Stimulated activated CD8-positive, alpha-beta memory T cell treated with anti-CD3 and anti-CD28 coated beads, Interleukin-2, amount 100 ng/mL, for 1 hour (primary cell): ENCODE results near the gene COL4A1.

Experiments used
- DNase-seq, 2 donors: peaks; one replicate each; pipeline ENCODE4 v3.0.0-alpha.2; 2020; ENCODE audit warnings: low read depth in 2 of 2

Gene COL4A1

DNA sequence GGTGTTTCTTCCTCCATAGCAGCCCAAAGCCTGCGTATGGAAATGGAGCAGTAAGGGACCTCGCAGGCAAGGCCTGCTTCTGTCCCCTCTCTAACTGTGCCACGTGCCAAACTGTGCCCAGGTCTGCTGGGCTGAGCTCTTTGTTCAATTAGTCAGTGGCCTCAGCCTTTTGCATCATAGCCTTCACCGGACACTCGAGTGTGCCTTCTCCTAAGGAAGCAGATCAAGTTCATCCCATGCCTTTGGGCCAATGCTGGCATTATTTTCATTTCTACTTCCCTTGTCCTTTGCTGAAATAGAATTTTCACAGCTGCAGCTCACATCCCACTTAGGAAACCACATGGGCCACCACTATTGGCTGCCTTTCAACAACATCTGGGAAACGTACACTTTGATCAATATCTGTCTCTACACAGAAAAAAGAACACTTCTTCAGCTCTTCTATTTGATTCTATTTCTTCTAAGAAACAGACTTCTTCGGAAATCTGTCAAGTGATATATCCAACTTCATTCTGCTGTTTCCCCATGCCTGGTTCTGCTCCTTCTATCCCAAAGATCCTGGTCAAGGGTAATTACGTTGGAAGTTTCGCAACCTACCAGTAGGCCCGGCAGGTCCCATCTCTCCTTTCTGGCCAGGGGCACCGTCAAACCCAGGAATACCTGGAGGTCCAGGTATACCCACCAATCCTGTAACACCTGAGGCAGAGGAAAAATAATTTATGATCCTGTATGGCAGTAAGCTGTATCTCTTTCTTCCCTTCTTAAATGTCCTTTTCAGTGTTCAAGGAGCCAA, 143.9 kb downstream of the COL4A1 start:
- no peak for DNase-seq

DNA sequence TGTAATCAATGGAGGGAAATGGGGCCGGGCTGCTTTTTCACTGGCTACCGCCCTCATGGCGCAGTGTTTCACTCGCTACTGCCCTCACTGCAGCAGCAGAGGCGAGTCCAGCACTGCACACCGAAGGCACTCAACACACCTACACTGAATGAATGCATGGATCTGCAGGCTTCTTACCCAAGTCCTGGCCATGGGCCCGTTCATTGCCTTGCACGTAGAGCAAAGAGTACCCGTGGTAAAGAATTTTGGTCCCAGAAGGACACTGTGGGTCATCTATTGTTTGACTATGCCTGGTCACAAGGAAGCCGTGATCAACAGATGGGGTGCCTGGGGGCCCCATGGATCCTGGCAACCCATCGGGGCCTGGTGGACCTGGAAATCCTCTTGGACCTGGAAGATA, 144.9 kb downstream of the COL4A1 start:
- DNase-seq, result no peak

DNA sequence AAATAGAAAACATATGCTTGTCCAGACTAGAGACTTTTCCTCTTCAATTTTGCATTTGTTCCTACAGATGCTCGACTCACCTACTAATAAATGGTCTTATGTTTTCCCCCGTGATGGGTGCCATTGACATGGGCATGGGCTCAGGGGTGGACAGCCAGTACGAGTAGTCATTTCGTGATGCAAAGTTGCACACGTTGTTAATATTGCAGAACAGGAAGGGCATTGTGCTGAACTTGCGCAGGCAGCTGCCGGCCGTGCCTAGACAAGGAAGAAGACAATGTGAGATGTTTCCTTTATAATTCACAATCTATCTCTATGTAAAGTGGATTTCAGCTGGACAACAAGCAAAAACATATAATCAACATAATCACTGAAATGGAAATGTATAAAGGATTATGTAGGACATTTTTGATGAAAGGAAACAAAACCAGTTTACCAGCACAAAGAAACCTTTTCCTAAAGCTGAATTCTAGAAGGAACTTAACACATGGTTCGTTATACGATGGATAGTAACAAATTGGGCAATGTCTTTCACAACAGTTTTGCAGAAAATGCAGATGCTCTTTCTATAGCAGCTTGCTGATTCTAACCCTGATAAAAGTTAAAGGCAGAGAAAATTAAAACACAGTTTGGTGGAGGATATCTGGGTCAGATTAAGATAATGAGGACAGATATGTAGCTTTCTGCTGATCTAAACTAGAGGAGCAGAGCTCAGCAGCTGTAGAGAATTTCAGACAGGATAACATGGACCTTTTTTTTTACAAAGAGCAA, 145.7 kb downstream of the COL4A1 start:
- DNase-seq, result no peak

DNA sequence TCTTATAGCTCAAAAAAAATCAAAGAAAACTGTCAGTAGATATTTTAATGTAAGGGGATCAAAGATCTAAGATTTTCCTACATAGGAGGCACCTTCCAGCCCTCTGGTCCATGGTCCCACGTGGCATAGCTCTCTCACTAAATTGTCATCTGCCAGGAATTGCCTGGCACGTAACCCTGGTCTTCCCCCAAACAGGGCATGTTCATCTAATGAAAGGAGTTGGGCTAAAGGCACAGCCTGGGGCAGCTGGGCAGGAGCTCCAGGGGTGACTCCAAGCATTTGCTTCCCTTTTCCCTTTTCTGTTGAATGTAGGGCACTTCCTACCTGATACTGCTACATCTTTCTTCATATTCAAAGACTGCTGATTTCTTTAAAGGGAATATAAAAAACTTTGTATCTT, 148.7 kb downstream of the COL4A1 start:
- no peak for DNase-seq

DNA sequence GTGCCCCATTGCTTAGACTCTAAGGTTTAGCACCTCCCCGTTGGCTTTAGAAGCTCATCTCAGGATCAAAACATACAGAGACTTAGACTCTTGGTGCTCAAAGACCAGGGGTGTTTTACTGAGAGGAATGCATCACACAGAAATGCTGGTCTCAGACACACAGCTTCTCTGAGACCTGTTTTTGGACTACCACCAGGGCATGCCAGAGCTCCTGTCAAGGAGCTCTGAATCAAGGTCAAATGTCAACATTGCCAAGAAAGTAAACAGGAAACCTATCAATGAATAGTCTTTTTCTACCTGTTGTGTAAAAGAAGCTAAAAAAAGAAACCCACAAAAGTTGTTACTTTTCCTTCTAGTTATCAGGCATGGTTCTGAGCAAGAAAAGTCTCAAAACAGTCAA, 149.2 kb downstream of the COL4A1 start:
- DNase-seq, result no peak

DNA sequence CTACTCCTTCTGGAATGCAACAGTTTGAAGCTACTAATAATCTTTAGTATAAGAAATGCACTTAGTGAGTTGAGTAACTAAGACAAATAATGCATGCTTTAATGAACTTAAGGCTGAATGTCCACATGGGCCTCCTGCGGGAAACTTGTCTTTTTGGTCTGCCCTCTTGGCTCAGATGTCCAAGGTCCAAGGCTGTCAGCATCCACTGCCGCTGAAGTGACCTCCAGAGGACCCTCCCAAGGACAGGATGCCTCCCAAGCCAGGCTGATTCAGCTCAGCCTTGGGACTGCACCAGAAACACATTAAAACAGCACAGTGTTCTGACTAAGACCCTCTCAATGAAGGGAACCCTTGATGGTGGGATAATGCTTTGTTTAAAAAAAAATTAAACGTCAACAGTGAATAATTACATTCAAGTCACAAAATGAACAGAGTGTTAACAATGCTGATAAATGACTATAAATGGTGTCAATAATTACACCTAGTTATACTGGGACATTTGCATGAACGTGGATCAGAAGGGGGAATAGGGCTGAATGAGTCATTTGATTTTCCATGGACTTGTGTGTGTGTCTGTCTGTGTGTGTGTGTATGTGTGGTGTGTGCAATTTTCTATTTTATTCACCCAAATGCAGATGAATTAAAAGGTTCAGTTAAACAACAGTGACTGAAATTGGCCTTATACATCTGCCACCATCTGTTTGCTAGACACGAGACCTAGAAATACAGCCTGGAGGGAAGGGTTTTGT, 150.5 kb downstream of the COL4A1 start:
- no peak for DNase-seq

DNA sequence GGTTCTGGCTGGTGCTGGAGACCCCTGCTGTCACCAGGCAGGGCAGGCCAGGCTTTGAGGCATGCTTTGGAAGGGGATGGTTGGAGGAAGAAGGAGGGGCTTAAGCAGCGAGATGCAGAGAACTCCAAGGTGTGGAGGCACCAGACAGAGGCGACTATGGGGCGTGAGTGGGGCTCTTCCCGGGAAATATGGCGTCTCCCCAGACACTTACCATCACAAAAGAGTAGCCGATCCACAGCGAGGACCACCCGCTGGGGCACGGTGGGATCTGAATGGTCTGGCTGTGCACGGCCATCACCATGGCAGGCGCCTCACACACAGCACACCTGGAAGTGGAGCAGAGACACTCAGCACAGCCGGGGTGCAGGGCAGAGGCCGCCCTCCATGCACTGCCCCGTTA, 151.9 kb downstream of the COL4A1 start:
- DNase-seq, result no peak

DNA sequence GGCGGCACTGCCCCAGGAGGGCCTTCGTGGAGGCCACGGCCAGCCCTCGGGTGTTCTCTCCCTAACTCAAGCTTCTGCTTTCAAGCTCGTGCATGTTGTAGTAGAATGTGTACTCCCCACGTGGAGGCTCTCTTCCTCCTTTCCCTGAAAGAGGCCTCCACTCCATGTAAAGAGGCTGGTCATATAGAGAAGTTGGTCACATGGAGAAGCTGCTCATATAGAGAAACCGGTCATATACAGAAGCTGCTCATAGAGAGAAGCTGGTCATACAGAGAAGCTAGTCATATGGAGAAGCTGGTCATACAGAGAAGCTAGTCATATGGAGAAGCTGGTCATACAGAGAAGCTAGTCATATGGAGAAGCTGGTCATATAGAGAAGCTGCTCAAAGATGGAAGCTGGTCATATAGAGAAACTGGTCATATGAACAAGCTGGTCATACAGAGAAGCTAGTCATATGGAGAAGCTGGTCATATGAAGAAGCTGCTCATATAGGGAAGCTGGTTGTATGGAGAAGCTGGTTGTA, 152.5 kb downstream of the COL4A1 start:
- no peak for DNase-seq

DNA sequence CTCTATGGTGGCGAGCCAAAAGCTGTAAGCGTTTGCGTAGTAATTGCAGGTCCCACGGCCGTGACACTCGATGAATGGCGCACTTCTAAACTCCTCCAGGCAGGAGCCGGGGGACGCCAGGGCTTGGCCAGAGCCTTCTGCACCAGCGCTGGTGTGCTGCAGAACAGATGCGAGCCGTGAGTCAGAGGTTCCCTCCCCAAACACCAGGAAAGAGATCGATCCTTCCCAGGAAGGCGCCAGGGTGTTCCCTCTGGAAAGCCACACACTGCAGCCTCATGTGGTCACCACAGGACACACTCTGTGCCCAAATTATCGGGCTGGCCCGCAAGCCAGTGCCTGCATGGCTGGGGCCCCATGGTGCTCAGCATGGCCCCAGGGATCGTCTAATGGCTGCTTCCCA, 154.6 kb downstream of the COL4A1 start:
- DNase-seq, result no peak

DNA sequence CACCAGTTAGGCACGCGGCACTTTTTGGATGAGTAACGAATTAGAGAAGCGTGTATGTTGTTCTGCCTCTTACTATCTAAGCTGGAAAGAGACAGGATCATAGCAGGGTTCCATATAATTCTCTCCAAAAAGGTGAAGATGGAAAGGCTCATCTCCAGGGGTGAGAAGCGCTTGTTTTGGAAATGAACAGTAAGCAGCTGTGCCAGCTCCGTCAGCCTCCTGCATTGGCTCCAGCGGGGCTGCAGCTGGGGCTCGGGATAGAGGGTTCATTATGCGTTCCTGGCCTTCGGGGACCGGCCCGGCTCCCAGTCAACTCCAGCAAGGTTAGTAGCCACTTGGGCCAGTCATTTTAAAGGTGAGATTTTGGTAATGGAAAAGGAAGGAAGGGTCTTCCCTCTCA, 155.5 kb downstream of the COL4A1 start:
- no peak for DNase-seq

DNA sequence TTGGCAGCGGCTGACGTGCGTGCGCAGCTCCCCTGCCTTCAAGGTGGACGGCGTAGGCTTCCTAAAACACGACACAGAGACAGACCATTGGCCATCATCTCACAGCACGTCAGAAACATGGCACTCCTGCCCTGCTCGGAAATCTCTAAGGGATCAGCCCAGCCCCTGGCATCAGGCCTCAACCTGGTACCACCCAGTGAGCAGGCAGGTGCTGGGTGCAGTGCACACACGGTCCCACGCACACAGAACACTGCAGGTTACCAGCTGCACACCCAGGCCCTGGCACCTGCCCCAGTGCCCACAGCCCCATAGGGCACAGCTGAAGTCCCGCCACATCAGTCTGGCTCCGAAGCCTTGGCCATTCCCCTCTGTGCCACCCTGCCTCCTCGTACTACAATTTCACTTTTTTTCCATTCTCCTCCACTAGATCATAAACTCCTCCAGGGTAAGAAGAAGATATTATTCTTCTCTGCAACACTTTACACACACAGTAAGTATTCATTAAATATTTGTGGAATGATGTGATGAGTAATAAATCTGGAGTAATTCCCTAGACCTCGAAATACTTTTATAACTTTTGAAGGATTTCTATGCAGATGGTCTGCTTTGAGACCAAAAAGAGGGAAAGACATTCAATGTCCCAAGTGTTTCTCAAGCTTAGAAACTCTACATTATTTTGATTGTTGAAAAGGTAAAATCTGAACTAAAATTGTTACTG, 156.4 kb downstream of the COL4A1 start:
- no peak for DNase-seq

DNA sequence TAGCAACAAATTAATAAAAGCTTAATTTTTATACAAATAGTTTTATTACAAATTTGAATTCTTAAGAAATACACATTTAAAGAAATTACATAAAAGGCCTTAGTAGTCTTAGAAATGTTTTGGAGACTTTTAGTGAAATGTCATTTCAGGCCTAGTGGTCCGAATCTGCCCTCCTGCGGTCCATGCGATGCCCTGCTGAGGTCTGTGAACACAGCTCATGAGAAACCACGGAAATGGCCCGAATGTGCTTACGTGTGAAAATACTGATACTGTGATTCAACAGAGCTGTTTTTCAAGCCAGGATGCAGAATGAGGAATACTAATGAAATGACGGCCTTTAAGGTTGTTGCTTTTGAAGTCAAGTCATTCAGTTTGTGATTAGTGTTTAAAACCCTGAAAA, 157.9 kb downstream of the COL4A1 start:
- DNase-seq, result no peak

DNA sequence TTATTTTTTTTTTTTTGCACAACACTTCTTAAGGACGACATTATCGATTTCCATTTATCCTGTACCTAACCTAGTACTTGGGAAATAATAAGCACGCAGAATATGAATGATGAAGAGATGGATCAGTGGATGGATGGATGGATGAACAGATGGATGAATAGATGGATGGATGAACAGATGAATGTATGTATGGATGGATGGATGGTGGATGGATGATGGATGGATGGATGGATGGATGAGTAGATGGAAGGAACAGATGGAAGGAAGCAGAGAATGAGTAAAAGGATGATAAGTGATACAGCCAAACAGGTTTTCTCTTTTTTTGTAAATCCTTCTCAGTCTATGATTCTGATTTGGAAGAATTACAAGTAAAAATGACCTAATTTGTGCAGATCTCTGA, 166.9 kb downstream of the COL4A1 start:
- DNase-seq, result no peak

DNA sequence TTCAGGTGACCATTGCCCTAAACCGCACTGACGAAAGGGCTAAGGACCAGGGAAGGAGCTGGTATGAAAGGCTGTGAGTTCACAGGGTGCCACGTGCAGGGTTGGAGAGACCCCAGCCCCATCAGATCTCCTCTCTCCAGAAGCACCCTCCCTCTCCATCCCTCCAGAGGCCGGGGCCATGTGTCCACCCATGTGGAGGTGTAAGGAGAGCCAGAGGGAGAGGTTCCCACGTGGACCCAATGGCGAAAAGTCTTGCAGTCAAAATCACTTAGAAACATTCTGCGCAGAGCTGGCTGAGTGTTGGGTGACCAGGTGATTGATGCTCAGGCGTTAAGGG, 168.3 kb downstream of the COL4A1 start:
- DNase-seq, result no peak

DNA sequence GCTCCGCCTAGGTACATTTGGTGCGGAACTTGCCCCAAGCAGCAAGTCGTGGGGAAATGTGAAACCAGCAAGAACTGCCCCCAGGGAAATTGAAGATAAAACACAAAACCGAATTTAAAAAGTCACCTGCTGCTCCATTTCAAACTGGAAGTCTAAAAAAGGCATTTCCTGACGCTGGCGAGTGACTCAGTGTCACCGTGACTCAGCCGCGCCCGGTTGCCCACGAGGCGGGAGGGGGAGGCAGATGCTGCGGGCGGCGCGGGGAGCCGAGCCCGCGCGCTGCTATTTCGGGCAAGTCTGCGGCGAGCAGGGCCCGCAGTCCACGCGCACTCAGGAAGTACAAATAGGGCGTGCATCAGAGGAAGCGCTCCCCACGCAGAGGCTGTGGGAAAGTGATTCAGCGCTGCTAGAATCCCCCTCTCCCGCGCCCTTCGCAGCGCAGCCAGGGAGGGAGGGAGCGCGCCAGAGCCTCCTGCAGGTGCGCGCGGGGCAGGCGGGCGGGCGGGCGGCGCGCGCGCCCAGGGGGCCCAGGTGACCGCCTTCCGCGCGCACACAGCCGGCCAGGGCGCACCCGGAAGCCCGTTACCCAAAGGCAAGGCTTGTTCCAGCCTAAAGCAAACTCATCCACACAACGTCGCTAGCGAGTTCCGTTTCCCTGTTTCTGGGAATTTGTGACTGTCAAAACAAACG, 168.8 kb downstream of the COL4A1 start:
- DNase-seq, result peak; percentile 20 to 31

DNA sequence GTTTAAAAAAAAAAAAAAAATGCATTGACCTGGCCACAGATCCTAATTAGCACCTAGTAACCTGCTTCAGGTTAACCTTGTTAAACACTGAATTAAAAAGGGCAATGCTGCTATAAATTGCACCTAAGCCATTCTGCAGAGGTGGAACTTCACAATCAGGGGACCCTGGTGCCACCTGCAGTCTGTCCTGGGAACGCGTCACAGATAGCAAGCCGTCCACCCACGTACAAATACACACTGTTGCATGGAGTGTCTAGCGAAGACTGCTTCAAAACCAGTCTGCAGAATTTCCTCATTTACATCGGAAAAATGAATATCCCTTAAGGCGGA, 169.3 kb downstream of the COL4A1 start:
- DNase-seq, result no peak

DNA sequence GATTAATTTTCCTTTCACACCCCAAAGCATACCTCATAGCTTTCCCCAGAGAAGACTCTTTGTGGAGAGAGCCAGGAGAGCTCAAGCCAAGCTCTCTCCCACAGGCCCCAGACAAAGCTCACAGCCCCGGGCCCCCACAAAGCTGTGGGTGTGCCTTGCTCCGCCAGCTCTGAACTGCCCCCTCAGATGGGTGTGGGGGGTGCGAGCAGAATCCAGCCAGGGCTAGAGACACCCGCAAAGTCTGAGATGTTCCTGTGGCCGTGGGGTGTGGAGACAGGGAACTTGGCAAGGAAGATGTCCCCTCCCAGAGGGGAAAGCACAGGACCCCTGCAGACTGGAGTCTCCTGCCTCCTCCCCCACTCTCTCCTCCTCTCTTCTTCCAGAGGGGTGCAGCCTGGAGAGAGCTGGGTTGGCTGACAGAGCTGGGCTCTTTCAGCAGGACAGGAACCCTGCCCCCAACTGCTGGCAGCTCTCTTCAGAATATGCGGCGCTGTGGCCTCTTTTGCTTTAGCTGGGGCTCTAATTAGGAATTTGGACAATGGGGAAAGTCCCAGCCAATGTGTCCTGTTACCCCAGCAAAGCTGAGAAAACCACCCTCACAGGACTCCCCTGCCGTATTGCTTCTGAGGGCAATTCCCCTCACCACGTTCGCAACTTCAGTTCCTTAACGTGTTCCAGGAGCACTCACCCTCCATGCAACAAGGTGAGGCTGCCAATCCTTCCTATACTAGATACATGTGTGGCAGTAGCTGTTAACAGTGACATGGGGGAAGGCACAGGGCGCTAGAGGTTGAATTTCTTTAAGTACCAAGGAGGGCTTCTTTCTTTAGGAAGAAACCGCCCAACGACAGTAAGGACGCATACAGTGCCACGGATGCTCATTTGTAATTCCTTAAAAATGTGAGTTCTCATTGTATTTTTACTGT, 170.0 kb downstream of the COL4A1 start:
- no peak for DNase-seq

DNA sequence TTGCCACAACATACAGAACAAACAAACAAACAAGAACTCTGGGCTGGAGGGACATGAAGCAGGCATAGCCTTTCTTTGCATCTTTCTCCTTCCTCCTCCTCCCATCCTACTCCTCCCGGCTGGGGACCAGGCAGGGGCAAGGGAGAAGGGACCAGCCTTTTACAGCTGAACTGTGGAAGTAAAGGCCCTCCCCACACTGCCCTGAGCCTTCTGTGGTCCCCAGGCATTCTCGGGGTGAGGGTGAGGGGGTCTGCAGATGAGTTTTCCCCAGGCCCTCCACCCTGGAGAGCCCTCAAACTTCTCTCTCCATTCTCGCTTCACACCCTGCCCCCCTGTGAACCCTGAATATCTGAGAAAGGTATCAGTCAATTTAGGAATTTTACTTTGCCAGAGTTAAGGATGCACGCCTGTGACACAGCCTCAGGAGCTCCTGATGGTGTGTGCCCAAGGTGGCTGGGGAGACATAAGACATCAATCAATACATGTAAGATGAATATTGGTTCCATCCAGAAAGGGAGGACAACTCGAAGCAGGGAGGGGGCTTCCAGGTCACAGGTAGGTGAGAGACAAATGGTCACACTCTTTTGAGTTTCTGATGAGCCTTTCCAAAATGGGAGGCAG, 170.9 kb downstream of the COL4A1 start:
- DNase-seq, result no peak

DNA sequence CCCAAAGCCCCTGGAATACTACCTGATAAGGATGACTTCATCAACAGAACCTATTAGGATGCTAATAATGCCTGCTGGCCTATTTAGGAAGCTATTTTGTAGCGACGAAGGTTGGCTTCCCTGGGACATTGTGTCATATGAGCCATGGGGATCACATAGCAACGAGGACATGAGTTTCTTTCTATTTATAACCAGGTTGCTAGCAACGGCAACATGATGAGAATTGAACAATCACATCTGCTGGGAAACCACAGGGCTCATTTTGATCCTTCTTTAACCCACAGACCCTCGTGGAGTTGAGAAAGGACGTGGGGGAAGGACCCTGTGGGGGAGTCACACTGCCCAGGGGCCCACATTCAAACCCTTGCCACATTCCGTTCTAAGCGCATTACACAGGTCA, 172.2 kb downstream of the COL4A1 start:
- no peak for DNase-seq
